Caco-2 (cell line): ENCODE data around the gene ZNF638. TPM values are rescaled to one million over a fixed set of nuclear protein-coding genes. Genes with fewer than 3 reads are reported as not detected.

ENCODE experiments used
- BruUV-seq: library from RNA; stranded (reverse); fragments of 400-500 nt; replicated peaks from 2 replicates; lab custom pipeline; 2021; lab: Mats Ljungman, UMichigan
- CTCF ChIA-PET: fragments of 300-600 bp; sonication (Branson Sonifier 250); formaldehyde crosslinking; loops from one replicate; lab custom pipeline; 2022; ENCODE audit warnings: antibody characterized with exemption; lab: Charles Lee
- POLR2A ChIA-PET: fragments of 300-600 bp; sonication (Branson Sonifier 250); formaldehyde crosslinking; loops from one replicate; lab custom pipeline; 2022; ENCODE audit warnings: antibody characterized with exemption; lab: Charles Lee
- DNase-seq, 2 experiments: peaks; one replicate each; pipeline versions ENCODE4 v3.0.0 to v3.0.0-alpha.2; 2020 to 2022
- H3K27me3 ChIP-seq: replicated peaks from 2 replicates; pipeline ENCODE4 v1.6.0; 2011; ENCODE audit warnings: low read length; ENCODE audit not compliant: control insufficient read depth, insufficient read depth
- H3K36me3 ChIP-seq: 2 replicates; pipeline ENCODE4 v1.5.1; 2011; ENCODE audit warnings: low read length; ENCODE audit not compliant: control insufficient read depth, insufficient read depth
- H3K4me1 ChIP-seq: fragments of 250-450 bp; sonication (Bioruptor Pico); 2 replicates; pipeline ENCODE4 v1.5.1; 2020; ENCODE audit warnings: mild to moderate bottlenecking
- H3K4me3 ChIP-seq: 2 replicates; pipeline ENCODE4 v1.5.1; 2011; ENCODE audit warnings: low read depth, mild to moderate bottlenecking, control low read depth, low read length
- H3K9me3 ChIP-seq: fragments of 250-450 bp; sonication (Bioruptor Pico); 2 replicates; pipeline ENCODE4 v1.5.1; 2020; ENCODE audit warnings: mild to moderate bottlenecking, moderate library complexity
- H3K27ac Mint-ChIP-seq: one replicate; pipeline ENCODE4 v1.8.0; 2022; ENCODE audit warnings: mixed read lengths; ENCODE audit not compliant: unreplicated experiment
- H3K27me3 Mint-ChIP-seq: one replicate; pipeline ENCODE4 v1.8.0; 2022; ENCODE audit warnings: mixed read lengths; ENCODE audit not compliant: insufficient read depth, unreplicated experiment
- H3K36me3 Mint-ChIP-seq: one replicate; pipeline ENCODE4 v1.8.0; 2022; ENCODE audit warnings: mild to moderate bottlenecking, mixed read lengths; ENCODE audit not compliant: insufficient read depth, unreplicated experiment
- H3K4me1 Mint-ChIP-seq: one replicate; pipeline ENCODE4 v1.8.0; 2022; ENCODE audit warnings: low read depth, mixed read lengths; ENCODE audit not compliant: unreplicated experiment
- H3K4me3 Mint-ChIP-seq: one replicate; pipeline ENCODE4 v1.8.0; 2022; ENCODE audit warnings: mild to moderate bottlenecking, moderate library complexity, mixed read lengths; ENCODE audit not compliant: unreplicated experiment
- H3K9me3 Mint-ChIP-seq: one replicate; pipeline ENCODE4 v1.8.0; 2022; ENCODE audit warnings: mixed read lengths; ENCODE audit not compliant: unreplicated experiment
- intact Hi-C: fragments of 100-400 bp; cut with micrococcal nuclease; formaldehyde crosslinking; loops from one replicate; pipeline ENCODE4 v1.10.0; 2022; ENCODE audit not compliant: unreplicated experiment
- total RNA-seq: library from RNA; stranded (reverse); gene quantifications from 2 replicates; pipeline ENCODE4 v1.2.3, GENCODE V29; 2022
- TF ChIP-seq, protein P1 (sequence below), 2 experiments: fragments of 200-600 bp in 1 of 2; IDR thresholded peaks; 1 replicate in 1 of 2; 2 replicates in 1 of 2; pipeline versions ENCODE4 v1.5.1 to v1.8.0; 2011 to 2022; ENCODE audit warnings: antibody characterized with exemption in 1 of 2, control low read depth in 1 of 2, inconsistent platforms in 1 of 2, low read depth in 1 of 2, low read length in 1 of 2, mild to moderate bottlenecking in 1 of 2, moderate library complexity in 1 of 2; ENCODE audit not compliant: insufficient read depth in 1 of 2, severe bottlenecking in 1 of 2, unreplicated experiment in 1 of 2

Gene ZNF638
- total RNA-seq, 1 experiment from 2014 or later = 133 TPM

DNA sequence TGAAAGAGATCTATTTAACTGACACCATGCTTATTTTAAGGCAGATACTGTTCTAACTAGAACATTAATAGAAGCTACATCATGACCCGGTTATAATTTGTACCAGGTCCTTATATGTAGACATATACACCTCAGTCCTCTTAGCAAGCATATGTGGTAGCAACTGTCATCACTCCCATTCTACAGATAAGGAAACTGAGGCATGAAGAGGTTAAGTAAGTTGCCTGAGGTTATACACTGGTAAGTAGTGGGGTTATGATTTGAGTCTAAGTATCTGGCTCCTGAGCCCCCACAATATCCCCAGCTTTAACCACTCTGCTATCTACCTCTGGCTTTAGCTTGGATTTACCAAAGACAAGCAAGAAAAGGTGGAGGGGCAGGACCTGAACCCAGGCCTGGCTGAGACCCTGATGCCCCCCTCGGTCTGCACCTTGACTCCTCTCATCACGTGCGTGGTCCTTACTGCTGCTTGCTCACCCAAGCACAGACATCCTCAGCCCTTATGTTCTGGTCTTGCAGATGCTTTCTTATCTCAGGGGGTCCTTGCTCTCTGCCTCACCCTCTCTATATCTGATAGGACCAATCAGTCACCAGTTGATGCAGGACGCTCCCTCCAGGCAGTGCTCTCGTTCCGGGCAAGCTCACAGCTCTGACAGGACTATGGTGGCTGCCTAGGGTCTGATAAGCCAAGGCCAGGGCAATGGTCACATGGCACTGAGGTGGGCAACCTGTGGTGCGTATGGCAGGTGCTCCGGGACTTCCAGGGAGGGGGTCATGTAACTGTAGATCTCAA, 125.7 kb downstream of the ZNF638 start:
- intact Hi-C loops = no loop called here
- no TSS peak for BruUV-seq
- H3K4me3 ChIP-seq = no peak overlapping the region
- H3K9me3 ChIP-seq = no peaks in the 10 kb centered on the region
- no peaks in the 10 kb centered on the region for H3K9me3 Mint-ChIP-seq
- peaks cover 13% of the 10 kb centered on the region for H3K4me1 Mint-ChIP-seq
- ChIA-PET POLR2A (no interaction called here), CTCF (interaction anchor here (0.6 kb wide), 2 partner anchors 55 to 57 kb away, joined by 3 read pairs; no protein-coding TSS in a partner anchor)
- TF ChIP-seq, protein P1, sequence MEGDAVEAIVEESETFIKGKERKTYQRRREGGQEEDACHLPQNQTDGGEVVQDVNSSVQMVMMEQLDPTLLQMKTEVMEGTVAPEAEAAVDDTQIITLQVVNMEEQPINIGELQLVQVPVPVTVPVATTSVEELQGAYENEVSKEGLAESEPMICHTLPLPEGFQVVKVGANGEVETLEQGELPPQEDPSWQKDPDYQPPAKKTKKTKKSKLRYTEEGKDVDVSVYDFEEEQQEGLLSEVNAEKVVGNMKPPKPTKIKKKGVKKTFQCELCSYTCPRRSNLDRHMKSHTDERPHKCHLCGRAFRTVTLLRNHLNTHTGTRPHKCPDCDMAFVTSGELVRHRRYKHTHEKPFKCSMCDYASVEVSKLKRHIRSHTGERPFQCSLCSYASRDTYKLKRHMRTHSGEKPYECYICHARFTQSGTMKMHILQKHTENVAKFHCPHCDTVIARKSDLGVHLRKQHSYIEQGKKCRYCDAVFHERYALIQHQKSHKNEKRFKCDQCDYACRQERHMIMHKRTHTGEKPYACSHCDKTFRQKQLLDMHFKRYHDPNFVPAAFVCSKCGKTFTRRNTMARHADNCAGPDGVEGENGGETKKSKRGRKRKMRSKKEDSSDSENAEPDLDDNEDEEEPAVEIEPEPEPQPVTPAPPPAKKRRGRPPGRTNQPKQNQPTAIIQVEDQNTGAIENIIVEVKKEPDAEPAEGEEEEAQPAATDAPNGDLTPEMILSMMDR (IDR thresholded peaks at IDR 0.05; ENCODE audit: insufficient read depth in 1 of 2, low read depth in 1 of 2, low read length in 1 of 2, severe bottlenecking in 1 of 2, unreplicated experiment in 1 of 2) = no peak
- H3K4me1 ChIP-seq = peaks cover 18% of the 10 kb centered on the region
- no peaks in the 10 kb centered on the region for H3K27me3 Mint-ChIP-seq
- no peaks in the 10 kb centered on the region for H3K36me3 Mint-ChIP-seq
- no peaks in the 10 kb centered on the region for H3K36me3 ChIP-seq
- no peak for DNase-seq
- no peak overlapping the region for H3K4me3 Mint-ChIP-seq
- no peaks in the 10 kb centered on the region for H3K27me3 ChIP-seq
- H3K27ac Mint-ChIP-seq = no peak overlapping the region

DNA sequence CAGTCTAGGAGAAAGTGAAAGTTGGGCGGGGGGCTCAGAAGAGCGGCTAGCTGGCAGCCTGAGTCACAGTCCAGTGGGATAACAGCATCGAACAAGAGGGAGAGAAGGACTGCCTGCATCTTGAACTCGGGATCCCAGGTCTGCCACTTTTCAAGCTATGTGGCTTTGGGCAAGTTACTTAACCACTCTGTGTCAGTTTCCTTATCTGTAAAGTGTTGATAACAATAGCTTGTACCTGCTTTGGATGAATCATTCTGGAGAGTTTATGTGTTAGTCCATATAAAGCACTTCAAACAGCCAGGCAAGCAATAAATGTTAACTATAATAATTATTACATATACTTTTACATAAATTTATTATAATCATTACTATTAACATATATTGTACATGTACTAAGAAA, 126.3 kb downstream of the ZNF638 start:
- Mint-ChIP-seq H3K36me3 (no peaks in the 10 kb centered on the region), H3K4me3 (no peak overlapping the region), H3K27ac (no peak overlapping the region), H3K9me3 (no peaks in the 10 kb centered on the region), H3K4me1 (peaks cover 8% of the 10 kb centered on the region), H3K27me3 (no peaks in the 10 kb centered on the region)
- no TSS peak for BruUV-seq
- TF ChIP-seq, protein P1 (IDR thresholded peaks at IDR 0.05; ENCODE audit: insufficient read depth in 1 of 2, low read depth in 1 of 2, low read length in 1 of 2, severe bottlenecking in 1 of 2, unreplicated experiment in 1 of 2) = no peak
- no peaks in the 10 kb centered on the region for H3K36me3 ChIP-seq
- H3K4me3 ChIP-seq = no peak overlapping the region
- no peaks in the 10 kb centered on the region for H3K27me3 ChIP-seq
- peaks cover 15% of the 10 kb centered on the region for H3K4me1 ChIP-seq
- no peak for DNase-seq
- CTCF ChIA-PET = no interaction called here
- POLR2A ChIA-PET = no interaction called here
- no peaks in the 10 kb centered on the region for H3K9me3 ChIP-seq
- intact Hi-C loops = no loop called here

DNA sequence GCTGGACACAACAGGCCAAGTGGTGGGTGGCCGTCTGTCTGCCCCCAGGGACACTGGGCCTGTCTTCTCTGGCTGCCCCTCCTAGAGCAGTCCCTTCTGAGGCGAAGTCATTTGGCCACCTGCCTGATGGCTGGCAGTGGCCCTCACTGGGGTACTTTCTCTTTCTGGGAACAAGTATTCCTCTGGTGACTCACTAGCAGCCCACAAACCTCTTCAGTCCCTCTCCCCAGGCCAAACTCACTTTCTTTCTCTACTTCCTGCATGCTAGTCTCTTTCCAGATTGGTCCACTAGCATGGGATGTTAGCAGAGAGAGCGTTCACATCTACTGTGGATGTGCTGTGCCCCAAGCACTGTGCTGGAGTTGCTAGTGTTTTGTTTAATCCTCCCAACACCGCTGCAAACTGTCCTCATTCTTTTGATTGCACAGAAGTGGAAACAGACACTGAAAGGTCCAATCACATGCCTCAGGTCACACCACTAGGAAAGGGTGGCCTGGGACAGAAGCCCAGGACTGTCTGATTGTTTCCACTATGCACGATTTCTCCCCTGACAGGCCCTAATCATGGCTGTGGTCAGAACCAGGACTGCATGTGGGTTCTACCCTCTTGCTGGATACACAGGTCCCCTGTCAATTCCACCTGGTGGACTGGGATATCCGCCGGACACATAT, 127.0 kb downstream of the ZNF638 start:
- H3K9me3 Mint-ChIP-seq = no peaks in the 10 kb centered on the region
- no peaks in the 10 kb centered on the region for H3K36me3 Mint-ChIP-seq
- CTCF ChIA-PET = no interaction called here
- no peak overlapping the region for H3K27ac Mint-ChIP-seq
- Histone ChIP-seq H3K9me3 (no peaks in the 10 kb centered on the region), H3K4me3 (no peak overlapping the region), H3K27me3 (no peaks in the 10 kb centered on the region), H3K36me3 (no peaks in the 10 kb centered on the region), H3K4me1 (peaks cover 13% of the 10 kb centered on the region)
- POLR2A ChIA-PET = no interaction called here
- H3K27me3 Mint-ChIP-seq = no peaks in the 10 kb centered on the region
- TF ChIP-seq, protein P1 (IDR thresholded peaks at IDR 0.05; ENCODE audit: insufficient read depth in 1 of 2, low read depth in 1 of 2, low read length in 1 of 2, severe bottlenecking in 1 of 2, unreplicated experiment in 1 of 2) = no peak
- no peak for DNase-seq
- no peak overlapping the region for H3K4me3 Mint-ChIP-seq
- BruUV-seq = no TSS peak
- intact Hi-C loops = no loop called here
- H3K4me1 Mint-ChIP-seq = peaks cover 8% of the 10 kb centered on the region
